Fibroblast of peridontal ligament (primary cell): Measurements from ENCODE around the gene RACGAP1.
A peak's percentile ranks its signal among the peaks of the same experiment; 100 is the strongest.

Source experiments
- DNase-seq: peaks from one replicate; pipeline ENCODE4 v3.0.0-alpha.2; 2010; ENCODE audit errors: extremely low read depth

The RACGAP1 gene

GRCh38 chr12:49954863-49955830 lies 70.1 kb downstream of the RACGAP1 start:
- no peak for DNase-seq

GRCh38 chr12:49953961-49954846 lies 71.1 kb downstream of the RACGAP1 start:
- no peak for DNase-seq

- DNase-seq, result no peak
Observed at GRCh38 chr12:49953151-49953550, 72.1 kb downstream of the RACGAP1 start.

GRCh38 chr12:49952391-49953055 lies 72.8 kb downstream of the RACGAP1 start:
- no peak for DNase-seq

GRCh38 chr12:49951411-49952240 lies 73.7 kb downstream of the RACGAP1 start:
- no peak for DNase-seq

- DNase-seq, result no peak
Observed at GRCh38 chr12:49950273-49951251, 74.7 kb downstream of the RACGAP1 start, which contains the start of gene AQP2. AQP2 (plus strand) TSS chr12:49950737; CDS start chr12:49950831, 94 bp downstream.

- no peak for DNase-seq
Observed at GRCh38 chr12:49949866-49950265, 75.4 kb downstream of the RACGAP1 start.

- no peak for DNase-seq
Observed at GRCh38 chr12:49948866-49949845, 76.1 kb downstream of the RACGAP1 start.

GRCh38 chr12:49947593-49948226 lies 77.6 kb downstream of the RACGAP1 start:
- no peak for DNase-seq

GRCh38 chr12:49946497-49946896 lies 78.8 kb downstream of the RACGAP1 start:
- no peak for DNase-seq

- no peak for DNase-seq
Observed at GRCh38 chr12:49946086-49946485, 79.2 kb downstream of the RACGAP1 start.

GRCh38 chr12:49945394-49946080 lies 79.8 kb downstream of the RACGAP1 start:
- DNase-seq, result peak; percentile 63

GRCh38 chr12:49944718-49945117 lies 80.6 kb downstream of the RACGAP1 start:
- DNase-seq, result no peak

- DNase-seq, result no peak
Observed at GRCh38 chr12:49944046-49944445, 81.2 kb downstream of the RACGAP1 start.

- DNase-seq, result no peak
Observed at GRCh38 chr12:49943625-49943960, 81.7 kb downstream of the RACGAP1 start.

GRCh38 chr12:49942921-49943624 lies 82.2 kb downstream of the RACGAP1 start:
- no peak for DNase-seq

GRCh38 chr12:49942512-49942893 lies 82.8 kb downstream of the RACGAP1 start:
- DNase-seq, result no peak
